Spleen (tissue), 11 donors: ENCODE results near the gene PRMT1. TPM values are rescaled to one million over a fixed set of nuclear protein-coding genes. Genes with fewer than 3 reads are reported as not detected.

ENCODE experiments used
- DNase-seq: peaks from one replicate; pipeline ENCODE4 v3.0.0-alpha.2; 2020
- H3K27ac ChIP-seq, 8 donors: fragments of 200-600 bp; sonication (generic) in 7 of 8; 1 replicate in 4 of 8; 2 replicates in 4 of 8; pipeline versions ENCODE4 v1.5.0 to v1.8.0; 2016 to 2021; ENCODE audit warnings: inconsistent platforms in 4 of 8, mild to moderate bottlenecking in 4 of 8, moderate library complexity in 1 of 8
- H3K27me3 ChIP-seq, 7 donors: fragments of 200-600 bp; sonication (generic) in 6 of 7; replicated peaks in 1 of 7; 1 replicate in 4 of 7; 2 replicates in 3 of 7; pipeline versions ENCODE4 v1.5.0 to v1.8.0; 2016 to 2021; ENCODE audit warnings: inconsistent platforms in 3 of 7, mild to moderate bottlenecking in 1 of 7
- H3K36me3 ChIP-seq, 6 donors: fragments of 200-600 bp; sonication (generic) in 5 of 6; 1 replicate in 4 of 6; 2 replicates in 2 of 6; pipeline versions ENCODE4 v1.5.0 to v1.8.0; 2016 to 2021; ENCODE audit warnings: inconsistent platforms in 2 of 6
- H3K4me1 ChIP-seq, 6 donors: fragments of 200-600 bp; sonication (generic) in 5 of 6; 1 replicate in 3 of 6; 2 replicates in 3 of 6; pipeline versions ENCODE4 v1.5.0 to v1.8.0; 2016 to 2021; ENCODE audit warnings: inconsistent platforms in 3 of 6
- H3K4me3 ChIP-seq, 8 donors: fragments of 200-600 bp; sonication (generic) in 7 of 8; 1 replicate in 4 of 8; 2 replicates in 4 of 8; pipeline versions ENCODE4 v1.5.0 to v1.8.0; 2016 to 2021; ENCODE audit warnings: inconsistent platforms in 4 of 8, mild to moderate bottlenecking in 4 of 8, moderate library complexity in 2 of 8
- H3K9me3 ChIP-seq, 8 donors: fragments of 200-600 bp; sonication (generic) in 7 of 8; 1 replicate in 4 of 8; 2 replicates in 4 of 8; pipeline versions ENCODE4 v1.5.0 to v1.8.0; 2016 to 2021; ENCODE audit warnings: inconsistent platforms in 4 of 8
- CTCF ChIP-seq, 11 experiments: fragments of 200-600 bp in 7 of 11; fragments of 450-650 bp in 4 of 11; sonication (generic) in 4 of 11; IDR thresholded peaks in 8 of 11; conservative IDR thresholded peaks in 3 of 11; 1 replicate in 7 of 11; 2 replicates in 4 of 11; pipeline versions ENCODE4 v1.4.0 to v1.8.0; 2016 to 2021; ENCODE audit warnings: antibody characterized with exemption in 11 of 11, inconsistent platforms in 4 of 11, mild to moderate bottlenecking in 1 of 11
- POLR2A ChIP-seq, 3 donors: fragments of 450-650 bp; IDR thresholded peaks; one replicate each; pipeline ENCODE4 v1.5.1; 2017; ENCODE audit warnings: antibody characterized with exemption in 3 of 3, mild to moderate bottlenecking in 1 of 3
- POLR2AphosphoS5 ChIP-seq, 3 donors: sonication (generic); formaldehyde crosslinking; IDR thresholded peaks; one replicate each; pipeline ENCODE4 v1.5.1; 2017; ENCODE audit warnings: antibody characterized with exemption in 3 of 3
- WGBS, 5 donors: extraction: QIAGEN DNeasy Blood & Tissue Kit in 3 of 5; methylation state at CpG; one replicate each; pipeline versions ENCODE4 v1.1.5 to v1.1.7; 2013 to 2018; 5-methylcytosine and 5-hydroxymethylcytosine counted together
- intact Hi-C: fragments of 100-400 bp; cut with DNase I; formaldehyde crosslinking; loops from one replicate; pipeline ENCODE4 v1.15.0; 2023; ENCODE audit warnings: low total_unique reads
- polyA plus RNA-seq, 3 donors: library from polyadenylated mRNA; stranded (reverse); fragments of 200-250 nt; gene quantifications; one replicate each; pipeline ENCODE4 v1.2.1, GENCODE V29; 2013
- total RNA-seq, 7 donors: library from RNA; depleted of rRNA in 3 of 7; stranded (reverse); fragments of >200 nt in 3 of 7; fragmentation: NEBNext Ultra II Directional in 4 of 7; extraction: Animal tissue kit (Norgen Biotek cat#: 25700) in 4 of 7; gene quantifications; one replicate each; pipeline versions ENCODE4 v1.1.0 to v1.2.1, GENCODE V29; 2016 to 2021
- donor health status: healthy with polysubstance abuse.
- donor health status: DM: no; HTN: no; CAD: no; lungs with moderate emphysema.
- donor health status: DM: no; HTN: no; CAD: no.
- donor health status: Bipolar disorder and iron deficiency.
- donor health status: healthy.
- donor health status: DM: no; HTN: no; CAD: no.
- donor health status: DM: yes; HTN: yes; CAD: no.

The PRMT1 gene
- total and polyA plus RNA-seq, 10 donors, result 108 to 175 (median 124) TPM

GRCh38 chr19:49680421-49681351, 3.6 kb downstream of the PRMT1 start:
- WGBS, 5 donors, result 33 to 41% (median 34%) methylated on average over 35 to 40 of the region's 40 CpGs
- DNase-seq, result peak; percentile 98
- Histone ChIP-seq H3K9me3 (no peaks in the 10 kb centered on the region), H3K36me3 (peaks cover 4 to 61% (median 42%) of the 10 kb centered on the region in 6 donors), H3K4me1 (peaks cover 20 to 71% (median 47%) of the 10 kb centered on the region in 6 donors), H3K4me3 (peak overlapping the region in 4 of 8 donors; percentile 24 to 57 (median 26)), H3K27me3 (no peaks in the 10 kb centered on the region), H3K27ac (peak overlapping the region in 7 of 8 donors; percentile 39 to 94 (median 74))
- intact Hi-C loops, result no loop called here
- TF ChIP-seq POLR2A (IDR thresholded peaks at IDR 0.05) (no peak), POLR2AphosphoS5 (IDR thresholded peaks at IDR 0.05) (peak; percentile 65 to 86 (median 76)), CTCF (IDR thresholded peaks at IDR 0.05 in 8 of 11, conservative IDR thresholded peaks at IDR 0.05 in 3 of 11) (peak; percentile 95 to 100 (median 100))

- Histone ChIP-seq H3K27me3 (no peaks in the 10 kb centered on the region), H3K4me1 (peaks cover 20 to 76% (median 46%) of the 10 kb centered on the region in 6 donors), H3K27ac (no peak overlapping the region), H3K4me3 (no peak overlapping the region), H3K36me3 (peaks cover 4 to 73% (median 52%) of the 10 kb centered on the region in 6 donors), H3K9me3 (no peaks in the 10 kb centered on the region)
- TF ChIP-seq CTCF (IDR thresholded peaks at IDR 0.05 in 8 of 11, conservative IDR thresholded peaks at IDR 0.05 in 3 of 11), result no peak
- no peak for TF ChIP-seq POLR2A (IDR thresholded peaks at IDR 0.05)
- peak in 2 of 3 donors; percentile 29 to 58 for TF ChIP-seq POLR2AphosphoS5 (IDR thresholded peaks at IDR 0.05)
- peak; percentile 77 for DNase-seq
- intact Hi-C loops, result no loop called here
- WGBS, 5 donors, result 81 to 93% (median 84%) methylated on average over 15 to 19 of the region's 19 CpGs
These were observed 4.8 kb downstream of the PRMT1 start for GRCh38 chr19:49681830-49682229.

GRCh38 chr19:49682274-49682673, 5.2 kb downstream of the PRMT1 start:
- 85 to 97% (median 92%) methylated on average over 8 of the region's 8 CpGs for WGBS, 5 donors

More at GRCh38 chr19:49682274-49682673, 5.2 kb downstream of the PRMT1 start:
- no peak for TF ChIP-seq POLR2A (IDR thresholded peaks at IDR 0.05)
- TF ChIP-seq POLR2AphosphoS5 (IDR thresholded peaks at IDR 0.05), result no peak
- TF ChIP-seq CTCF (IDR thresholded peaks at IDR 0.05 in 8 of 11, conservative IDR thresholded peaks at IDR 0.05 in 3 of 11), result no peak
- Histone ChIP-seq H3K27ac (no peak overlapping the region), H3K4me1 (peaks cover 24 to 81% (median 49%) of the 10 kb centered on the region in 6 donors), H3K36me3 (peaks cover 4 to 77% (median 56%) of the 10 kb centered on the region in 6 donors), H3K9me3 (no peaks in the 10 kb centered on the region), H3K4me3 (no peak overlapping the region), H3K27me3 (no peaks in the 10 kb centered on the region)
- DNase-seq, result peak; percentile 41
- intact Hi-C loops, result no loop called here
